Measurements from ENCODE around the gene PRDM1. TPM values are rescaled to one million over a fixed set of nuclear protein-coding genes. Genes with fewer than 3 reads are reported as not detected.
A peak's percentile ranks its signal among the peaks of the same experiment; 100 is the strongest.

PRDM1 gene
- total RNA-seq, 1 donor from 2014 or later = 2.3 TPM

DNA sequence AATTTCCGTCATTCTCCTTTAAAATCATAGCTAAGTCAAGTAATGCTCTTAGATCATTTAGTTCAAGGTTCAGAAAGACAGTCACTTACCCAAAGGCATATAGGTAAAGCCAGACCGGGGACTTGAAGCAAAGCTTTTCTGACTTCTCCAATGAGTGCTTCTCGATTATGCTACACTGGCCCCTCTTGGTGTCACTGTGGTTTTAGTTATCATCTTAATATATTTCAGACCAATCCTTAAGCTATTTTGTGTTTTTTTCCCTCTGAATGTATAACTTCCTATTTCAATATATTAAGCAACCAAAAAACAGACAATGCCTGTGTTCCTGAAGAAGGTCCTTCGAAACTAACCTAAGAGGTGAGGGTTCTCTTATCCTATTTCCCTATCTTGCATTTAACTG is 3.9 kb downstream of the PRDM1 start:
- peaks cover 11% of the 10 kb centered on the region for H3K4me1 Mint-ChIP-seq
- no peak overlapping the region for H3K4me3 Mint-ChIP-seq
- peaks cover 69% of the 10 kb centered on the region for H3K27me3 Mint-ChIP-seq (ENCODE audit: low read depth)
- H3K9me3 Mint-ChIP-seq = no peaks in the 10 kb centered on the region
- no peaks in the 10 kb centered on the region for H3K36me3 Mint-ChIP-seq
- no peak for DNase-seq (ENCODE audit: low spot score in 2 of 2, unreplicated experiment in 2 of 2)
- TF ChIP-seq, protein P1, sequence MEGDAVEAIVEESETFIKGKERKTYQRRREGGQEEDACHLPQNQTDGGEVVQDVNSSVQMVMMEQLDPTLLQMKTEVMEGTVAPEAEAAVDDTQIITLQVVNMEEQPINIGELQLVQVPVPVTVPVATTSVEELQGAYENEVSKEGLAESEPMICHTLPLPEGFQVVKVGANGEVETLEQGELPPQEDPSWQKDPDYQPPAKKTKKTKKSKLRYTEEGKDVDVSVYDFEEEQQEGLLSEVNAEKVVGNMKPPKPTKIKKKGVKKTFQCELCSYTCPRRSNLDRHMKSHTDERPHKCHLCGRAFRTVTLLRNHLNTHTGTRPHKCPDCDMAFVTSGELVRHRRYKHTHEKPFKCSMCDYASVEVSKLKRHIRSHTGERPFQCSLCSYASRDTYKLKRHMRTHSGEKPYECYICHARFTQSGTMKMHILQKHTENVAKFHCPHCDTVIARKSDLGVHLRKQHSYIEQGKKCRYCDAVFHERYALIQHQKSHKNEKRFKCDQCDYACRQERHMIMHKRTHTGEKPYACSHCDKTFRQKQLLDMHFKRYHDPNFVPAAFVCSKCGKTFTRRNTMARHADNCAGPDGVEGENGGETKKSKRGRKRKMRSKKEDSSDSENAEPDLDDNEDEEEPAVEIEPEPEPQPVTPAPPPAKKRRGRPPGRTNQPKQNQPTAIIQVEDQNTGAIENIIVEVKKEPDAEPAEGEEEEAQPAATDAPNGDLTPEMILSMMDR (IDR thresholded peaks at IDR 0.05; ENCODE audit: unreplicated experiment) = no peak
- H3K27ac Mint-ChIP-seq = no peak overlapping the region

DNA sequence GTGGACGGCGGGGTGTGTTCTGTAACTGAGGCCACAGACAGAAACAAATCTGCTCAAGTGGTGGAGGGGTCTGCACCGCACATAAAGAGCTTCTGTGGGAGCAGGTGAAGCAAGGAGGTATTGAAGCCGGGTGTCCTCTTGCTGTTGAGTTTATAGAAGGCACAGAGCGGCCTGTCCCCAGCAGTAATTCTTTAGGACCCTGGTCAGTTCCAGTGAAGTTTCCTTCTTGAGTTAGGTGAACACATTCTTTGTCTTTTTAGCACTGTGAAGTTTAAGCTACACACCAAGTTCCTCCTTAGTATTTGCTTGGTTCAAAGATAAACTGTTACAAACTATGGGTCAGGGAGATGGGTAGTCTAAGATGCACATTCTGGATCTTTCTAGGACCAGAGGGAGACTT is 6.1 kb downstream of the PRDM1 start:
- peaks cover 51% of the 10 kb centered on the region for H3K27me3 Mint-ChIP-seq (ENCODE audit: low read depth)
- TF ChIP-seq, protein P1 (IDR thresholded peaks at IDR 0.05; ENCODE audit: unreplicated experiment) = no peak
- DNase-seq (ENCODE audit: low spot score in 2 of 2, unreplicated experiment in 2 of 2) = no peak
- no peak overlapping the region for H3K27ac Mint-ChIP-seq
- no peak overlapping the region for H3K4me3 Mint-ChIP-seq
- H3K4me1 Mint-ChIP-seq = peaks cover 3% of the 10 kb centered on the region
- no peaks in the 10 kb centered on the region for H3K36me3 Mint-ChIP-seq
- no peaks in the 10 kb centered on the region for H3K9me3 Mint-ChIP-seq

DNA sequence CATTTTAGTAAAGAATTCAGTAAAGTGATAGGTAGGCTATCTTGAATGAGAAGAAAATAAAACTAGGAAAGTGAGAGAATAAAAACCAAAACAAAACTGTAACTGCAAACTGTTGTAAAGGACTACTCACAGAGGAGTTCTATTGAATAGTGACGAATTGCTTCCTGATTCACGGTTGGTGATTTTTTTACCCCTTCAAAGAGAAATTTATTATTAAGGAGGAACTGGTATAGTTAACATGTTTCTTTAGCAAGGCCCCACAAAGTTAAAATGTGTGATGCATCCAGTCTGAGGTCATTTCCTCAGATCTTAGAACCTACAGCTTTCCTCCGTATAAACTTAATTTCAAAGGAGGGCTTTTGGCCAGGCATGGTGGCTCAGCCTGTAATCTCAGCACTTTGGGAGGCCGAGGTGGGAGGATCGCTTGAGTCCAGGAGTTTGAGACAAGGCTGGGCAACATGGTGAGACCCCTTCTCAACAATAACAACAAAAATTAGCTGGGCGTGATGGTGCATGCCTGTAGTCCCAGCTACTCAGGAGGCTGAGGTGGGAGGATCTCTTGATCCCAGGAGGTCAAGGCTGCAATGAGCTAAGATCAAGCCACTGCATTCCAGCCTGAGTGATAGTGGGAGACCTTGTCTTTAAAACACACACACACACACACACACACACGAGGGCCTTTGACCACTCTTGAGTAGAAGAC is 8.3 kb downstream of the PRDM1 start:
- no peaks in the 10 kb centered on the region for H3K9me3 Mint-ChIP-seq
- DNase-seq (ENCODE audit: low spot score in 2 of 2, unreplicated experiment in 2 of 2) = no peak
- peaks cover 42% of the 10 kb centered on the region for H3K27me3 Mint-ChIP-seq (ENCODE audit: low read depth)
- peaks cover 24% of the 10 kb centered on the region for H3K4me1 Mint-ChIP-seq
- TF ChIP-seq, protein P1 (IDR thresholded peaks at IDR 0.05; ENCODE audit: unreplicated experiment) = no peak
- H3K4me3 Mint-ChIP-seq = no peak overlapping the region
- H3K27ac Mint-ChIP-seq = no peak overlapping the region
- H3K36me3 Mint-ChIP-seq = no peaks in the 10 kb centered on the region

DNA sequence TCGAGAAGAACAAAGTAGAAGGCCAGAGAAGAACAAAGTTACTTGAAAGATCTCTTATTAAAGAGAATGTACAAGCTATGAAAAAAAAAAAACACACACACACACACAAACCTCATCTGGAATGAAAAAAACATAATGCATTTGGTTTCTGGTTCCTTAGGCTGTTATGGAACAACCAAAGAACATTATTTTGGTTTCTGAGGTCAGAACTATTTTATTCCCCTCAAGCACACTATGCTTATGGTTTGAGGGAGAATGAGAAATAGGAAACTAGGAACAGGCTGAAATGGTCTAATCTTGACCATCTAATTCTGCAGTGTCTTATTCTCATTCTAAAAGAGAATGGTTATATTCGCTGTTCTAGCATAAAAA is 8.8 kb downstream of the PRDM1 start:
- TF ChIP-seq, protein P1 (IDR thresholded peaks at IDR 0.05; ENCODE audit: unreplicated experiment) = no peak
- Mint-ChIP-seq H3K4me1 (peaks cover 25% of the 10 kb centered on the region), H3K9me3 (no peaks in the 10 kb centered on the region), H3K36me3 (no peaks in the 10 kb centered on the region), H3K27me3 (ENCODE audit: low read depth) (peaks cover 42% of the 10 kb centered on the region), H3K27ac (no peak overlapping the region), H3K4me3 (no peak overlapping the region)
- DNase-seq (ENCODE audit: low spot score in 2 of 2, unreplicated experiment in 2 of 2) = no peak

DNA sequence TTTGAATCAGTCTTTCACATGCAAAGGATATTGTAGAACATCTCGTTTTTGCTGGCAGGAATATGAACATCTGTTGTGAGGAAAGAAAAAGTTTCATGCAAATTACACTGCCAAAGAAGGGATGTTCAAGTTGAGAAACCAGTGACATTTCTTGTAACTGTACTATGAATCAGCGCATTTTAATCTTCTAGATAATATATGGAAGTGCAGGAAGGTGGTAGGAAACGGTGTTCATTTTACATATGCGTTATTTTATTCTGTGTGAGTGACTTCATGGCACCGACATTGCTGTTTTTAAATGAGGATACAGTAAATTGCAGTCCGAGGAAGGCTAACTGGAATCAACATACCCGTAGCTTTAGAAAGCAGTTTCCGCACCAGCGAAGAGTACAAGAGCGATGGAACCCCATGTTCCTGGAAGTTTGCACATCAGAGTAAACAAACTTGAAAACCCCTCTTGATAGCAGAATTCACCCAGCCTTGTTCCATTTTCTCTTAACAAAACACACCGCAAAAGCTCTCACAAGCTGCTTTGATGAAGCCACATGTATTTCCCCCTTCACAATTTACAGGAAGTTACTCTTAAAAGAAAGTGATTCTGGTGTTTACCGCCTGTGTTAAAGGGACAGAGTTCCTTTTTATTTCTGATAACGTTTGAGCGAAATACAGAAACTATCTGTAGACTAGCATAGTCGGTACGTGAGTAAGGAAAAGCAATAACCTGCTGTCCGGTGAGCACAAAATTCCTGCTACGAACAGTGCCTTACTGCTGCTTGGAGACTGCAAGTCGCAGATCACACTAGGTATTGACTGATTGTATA is 11.5 kb downstream of the PRDM1 start:
- TF ChIP-seq, protein P1 (IDR thresholded peaks at IDR 0.05; ENCODE audit: unreplicated experiment) = no peak
- H3K27me3 Mint-ChIP-seq (ENCODE audit: low read depth) = peaks cover 39% of the 10 kb centered on the region
- H3K36me3 Mint-ChIP-seq = no peaks in the 10 kb centered on the region
- DNase-seq (ENCODE audit: low spot score in 2 of 2, unreplicated experiment in 2 of 2) = no peak
- H3K4me1 Mint-ChIP-seq = peaks cover 25% of the 10 kb centered on the region
- peak overlapping the region; percentile 36 for H3K27ac Mint-ChIP-seq
- no peaks in the 10 kb centered on the region for H3K9me3 Mint-ChIP-seq
- H3K4me3 Mint-ChIP-seq = peak overlapping the region; percentile 63

All from mesothelial cell of epicardium (in vitro differentiated cells).